ENCODE results near the gene SPAG9. TPM values are rescaled to one million over a fixed set of nuclear protein-coding genes. Genes with fewer than 3 reads are reported as not detected.

The SPAG9 gene
- total and polyA plus RNA-seq, 2 donors (not counting 1 experiment from before 2014, with no cell fraction given): 8.6 to 64.1 TPM

GRCh38 chr17:50918071-50918932 lies 202.4 kb downstream of the SPAG9 start:
- DNase-seq (no peak), ATAC-seq (ENCODE audit: low read depth) (no peak)
- Mint-ChIP-seq H3K4me1 (peaks cover 21% of the 10 kb centered on the region), H3K9me3 (ENCODE audit: insufficient read depth) (no peaks in the 10 kb centered on the region), H3K27me3 (no peaks in the 10 kb centered on the region), H3K4me3 (peak overlapping the region; percentile 32), H3K27ac (peak overlapping the region; percentile 37)
- H3K9me3 ChIP-seq (ENCODE audit: control extremely low read depth in 1 of 3, control insufficient read depth in 2 of 3, insufficient read depth in 1 of 3, low read length in 2 of 3): no peaks in the 10 kb centered on the region
- no peak overlapping the region for H2AFZ ChIP-seq (ENCODE audit: insufficient read depth, low read depth, low read length, poor library complexity, severe bottlenecking)
- no peak overlapping the region for H3K4me3 ChIP-seq (ENCODE audit: control extremely low read depth in 1 of 5, extremely low read depth in 1 of 5, insufficient read depth in 1 of 5, low read depth in 2 of 5, low read length in 4 of 5)
- ChIA-PET CTCF (interaction anchor here (1.2 kb wide), 1 partner anchor 66 kb away, joined by 3 read pairs; no protein-coding TSS in a partner anchor), POLR2A (interaction anchor here (0.9 to 1.2 kb wide), 2 partner anchors 52 kb away, joined by 3 to 5 read pairs; partner anchors contain the start of gene TOB1)
- no peaks in the 10 kb centered on the region for H3K36me3 ChIP-seq (replicated peaks in 1 of 2; ENCODE audit: control extremely low read depth in 1 of 2, control insufficient read depth in 1 of 2, extremely low read depth in 1 of 2, insufficient read depth in 2 of 2, low read length in 1 of 2)
- H3K79me2 ChIP-seq (ENCODE audit: control insufficient read depth, insufficient read depth, low read length): no peaks in the 10 kb centered on the region
- no peak overlapping the region for H3K27ac ChIP-seq (ENCODE audit: low read length in 2 of 2)
- TF ChIP-seq CTCF (IDR thresholded peaks at IDR 0.05) (no peak), EZH2 (IDR thresholded peaks at IDR 0.05; ENCODE audit: borderline replicate concordance, insufficient read depth, low read depth, low read length, poor library complexity, severe bottlenecking) (no peak)
- H3K27me3 ChIP-seq (replicated peaks in 1 of 4; ENCODE audit: control extremely low read depth in 1 of 4, control insufficient read depth in 3 of 4, insufficient read depth in 4 of 4, low read length in 3 of 4): peaks cover 0 to 3% (median 0%) of the 10 kb centered on the region in 4 experiments
- no peak overlapping the region for H3K9ac ChIP-seq (ENCODE audit: low read length)
- no peaks in the 10 kb centered on the region for H4K20me1 ChIP-seq (ENCODE audit: control insufficient read depth, insufficient read depth, low read length, poor library complexity, severe bottlenecking)
- WGBS (ENCODE audit: insufficient coverage): 70% methylated on average over 21 of the region's 21 CpGs
- H3K4me1 ChIP-seq (ENCODE audit: control insufficient read depth in 2 of 2, insufficient read depth in 2 of 2, low read length in 2 of 2): peaks cover 5 to 34% of the 10 kb centered on the region in 2 donors
- H3K4me2 ChIP-seq (replicated peaks; ENCODE audit: low read depth, low read length, poor library complexity, severe bottlenecking): no peak overlapping the region
- intact Hi-C loops (cut with micrococcal nuclease): no loop called here

DNA sequence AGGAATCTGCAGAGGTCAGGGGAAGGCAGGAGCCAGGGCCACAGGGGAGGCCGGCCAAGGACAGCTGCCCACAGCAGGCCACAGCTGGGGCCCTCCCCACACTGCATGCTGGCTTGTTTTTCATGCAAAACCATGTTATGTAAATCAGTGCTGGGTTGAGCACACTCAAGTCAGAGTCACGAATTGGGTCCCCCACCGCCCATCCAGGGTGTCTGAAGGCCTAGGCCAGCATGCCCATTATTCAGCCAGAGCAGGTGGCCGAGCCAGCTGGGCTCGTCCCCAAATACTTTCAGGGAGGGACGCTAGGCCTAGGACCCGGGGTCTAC lies 203.3 kb downstream of the SPAG9 start:
- ChIA-PET CTCF (interaction anchor here (1.2 kb wide), 1 partner anchor 65 kb away, joined by 3 read pairs; no protein-coding TSS in a partner anchor), POLR2A (interaction anchor here (0.9 to 1.2 kb wide), 2 partner anchors 49 to 51 kb away, joined by 3 to 5 read pairs; partner anchors contain the start of gene TOB1)
- Histone ChIP-seq H3K27me3 (replicated peaks in 1 of 4; ENCODE audit: control extremely low read depth in 1 of 4, control insufficient read depth in 3 of 4, insufficient read depth in 4 of 4, low read length in 3 of 4) (peaks cover 0 to 3% (median 0%) of the 10 kb centered on the region in 4 experiments), H3K27ac (ENCODE audit: low read length in 2 of 2) (no peak overlapping the region), H3K4me1 (ENCODE audit: control insufficient read depth in 2 of 2, insufficient read depth in 2 of 2, low read length in 2 of 2) (peaks cover 5 to 34% of the 10 kb centered on the region in 2 donors), H3K36me3 (replicated peaks in 1 of 2; ENCODE audit: control extremely low read depth in 1 of 2, control insufficient read depth in 1 of 2, extremely low read depth in 1 of 2, insufficient read depth in 2 of 2, low read length in 1 of 2) (no peaks in the 10 kb centered on the region), H3K4me2 (replicated peaks; ENCODE audit: low read depth, low read length, poor library complexity, severe bottlenecking) (peak overlapping the region; percentile 23), H4K20me1 (ENCODE audit: control insufficient read depth, insufficient read depth, low read length, poor library complexity, severe bottlenecking) (no peaks in the 10 kb centered on the region), H3K9ac (ENCODE audit: low read length) (no peak overlapping the region), H2AFZ (ENCODE audit: insufficient read depth, low read depth, low read length, poor library complexity, severe bottlenecking) (peak overlapping the region; percentile 6), H3K4me3 (ENCODE audit: control extremely low read depth in 1 of 5, extremely low read depth in 1 of 5, insufficient read depth in 1 of 5, low read depth in 2 of 5, low read length in 4 of 5) (no peak overlapping the region), H3K79me2 (ENCODE audit: control insufficient read depth, insufficient read depth, low read length) (no peaks in the 10 kb centered on the region), H3K9me3 (ENCODE audit: control extremely low read depth in 1 of 3, control insufficient read depth in 2 of 3, insufficient read depth in 1 of 3, low read length in 2 of 3) (no peaks in the 10 kb centered on the region)
- intact Hi-C loops (cut with micrococcal nuclease): no loop called here
- H3K9me3 Mint-ChIP-seq (ENCODE audit: insufficient read depth): no peaks in the 10 kb centered on the region
- no peaks in the 10 kb centered on the region for H3K27me3 Mint-ChIP-seq
- peaks cover 21% of the 10 kb centered on the region for H3K4me1 Mint-ChIP-seq
- H3K4me3 Mint-ChIP-seq: peak overlapping the region; percentile 37
- no peak overlapping the region for H3K27ac Mint-ChIP-seq
- TF ChIP-seq EZH2 (IDR thresholded peaks at IDR 0.05; ENCODE audit: borderline replicate concordance, insufficient read depth, low read depth, low read length, poor library complexity, severe bottlenecking) (no peak), CTCF (IDR thresholded peaks at IDR 0.05) (no peak)
- DNase-seq (no peak), ATAC-seq (ENCODE audit: low read depth) (peak; percentile 48)
- WGBS (ENCODE audit: insufficient coverage): 58% methylated on average over 3 of the region's 7 CpGs

All from B cell (primary cell).